GM18517 (cell line): ENCODE data around the gene NIT1.
A peak's percentile ranks its signal among the peaks of the same experiment; 100 is the strongest.

Source experiments
- ATAC-seq: cut with Tn5 transposase; IDR thresholded peaks from one replicate; pipeline ENCODE4 v1.9.1; 2021; ENCODE audit warnings: mild to moderate bottlenecking, moderate library complexity; ENCODE audit not compliant: unreplicated experiment

NIT1 gene

GRCh38 chr1:161117759-161118581 is at the start of gene NIT1, which contains the start of gene PFDN2:
Gene NIT1, plus strand, starts transcription at chr1:161118105. Its CDS starts 72 bp downstream, at chr1:161118177.
Gene PFDN2, minus strand, starts transcription at chr1:161118037. Its CDS starts 11 bp downstream, at chr1:161118026.
- peak; percentile 64 for ATAC-seq

GRCh38 chr1:161068306-161069234 is 49.3 kb upstream of the NIT1 start:
- peak; percentile 46 for ATAC-seq

GRCh38 chr1:161069241-161069640 is 48.7 kb upstream of the NIT1 start:
- ATAC-seq = no peak

- ATAC-seq = peak; percentile 83
These were observed 48.1 kb upstream of the NIT1 start, which contains the start of gene ARHGAP30 for GRCh38 chr1:161069731-161070270. Gene ARHGAP30, minus strand, starts transcription at chr1:161069891. Its CDS starts 267 bp downstream, at chr1:161069624.

- ATAC-seq = no peak
These were observed 47.1 kb upstream of the NIT1 start for GRCh38 chr1:161070761-161071160.

- ATAC-seq = no peak
These were observed 46.0 kb upstream of the NIT1 start for GRCh38 chr1:161071886-161072371.

GRCh38 chr1:161072751-161073449 is 45.0 kb upstream of the NIT1 start:
- ATAC-seq = no peak

GRCh38 chr1:161073474-161074121 is 44.3 kb upstream of the NIT1 start:
- no peak for ATAC-seq

GRCh38 chr1:161074676-161075368 is 43.1 kb upstream of the NIT1 start:
- ATAC-seq = no peak

GRCh38 chr1:161076410-161076809 is 41.5 kb upstream of the NIT1 start:
- ATAC-seq = no peak

GRCh38 chr1:161077426-161077825 is 40.5 kb upstream of the NIT1 start:
- no peak for ATAC-seq

GRCh38 chr1:161079436-161080110 is 38.3 kb upstream of the NIT1 start:
- no peak for ATAC-seq

GRCh38 chr1:161080441-161081405 is 37.2 kb upstream of the NIT1 start:
- no peak for ATAC-seq

- ATAC-seq = no peak
These were observed 36.4 kb upstream of the NIT1 start for GRCh38 chr1:161081519-161081918.

- ATAC-seq = no peak
These were observed 35.4 kb upstream of the NIT1 start for GRCh38 chr1:161082483-161082882.

- no peak for ATAC-seq
These were observed 34.7 kb upstream of the NIT1 start for GRCh38 chr1:161082996-161083747.
